NK-92 (cell line): ENCODE data around the gene KIAA0232.
"Not testable (repeated sequence)": the region's sequence is repeated elsewhere in the genome, so short reads cannot be mapped to it uniquely, and the experiment has no call there.

ENCODE experiments used
- DNase-seq: peaks from one replicate; lab custom pipeline; 2025; ENCODE audit not compliant: unreplicated experiment; lab: John Stamatoyannopoulos, UW

The KIAA0232 gene

GRCh38 chr4:6806924-6807626 lies 24.5 kb downstream of the KIAA0232 start:
- no peak for DNase-seq

GRCh38 chr4:6808259-6808658 lies 25.7 kb downstream of the KIAA0232 start:
- no peak for DNase-seq

GRCh38 chr4:6811165-6811564 lies 28.6 kb downstream of the KIAA0232 start:
- no peak for DNase-seq

GRCh38 chr4:6812766-6813165 lies 30.2 kb downstream of the KIAA0232 start:
- no peak for DNase-seq

- DNase-seq, result no peak
These were observed 31.2 kb downstream of the KIAA0232 start for GRCh38 chr4:6813725-6814124.

GRCh38 chr4:6815029-6815836 lies 32.7 kb downstream of the KIAA0232 start:
- no peak for DNase-seq

- no peak for DNase-seq
These were observed 36.8 kb downstream of the KIAA0232 start for GRCh38 chr4:6819295-6819694.

GRCh38 chr4:6820695-6821094 lies 38.2 kb downstream of the KIAA0232 start:
- no peak for DNase-seq

- DNase-seq, result no peak
These were observed 41.5 kb downstream of the KIAA0232 start for GRCh38 chr4:6824071-6824470.

GRCh38 chr4:6824772-6825402 lies 42.4 kb downstream of the KIAA0232 start:
- DNase-seq, result no peak

GRCh38 chr4:6825403-6825802 lies 42.9 kb downstream of the KIAA0232 start:
- no peak for DNase-seq

- no peak for DNase-seq
These were observed 44.4 kb downstream of the KIAA0232 start for GRCh38 chr4:6826781-6827508.

GRCh38 chr4:6829086-6829485 lies 46.6 kb downstream of the KIAA0232 start:
- DNase-seq, result no peak

GRCh38 chr4:6834867-6835266 lies 52.3 kb downstream of the KIAA0232 start:
- no peak for DNase-seq

- not testable (repeated sequence) for DNase-seq
These were observed 53.1 kb downstream of the KIAA0232 start for GRCh38 chr4:6835616-6836015.

- not testable (repeated sequence) for DNase-seq
These were observed 54.6 kb downstream of the KIAA0232 start for GRCh38 chr4:6837106-6837505.

- DNase-seq, result no peak
These were observed 57.1 kb downstream of the KIAA0232 start for GRCh38 chr4:6839579-6839978.

GRCh38 chr4:6840062-6840976 lies 57.8 kb downstream of the KIAA0232 start:
- DNase-seq, result no peak

GRCh38 chr4:6845027-6845426 lies 62.5 kb downstream of the KIAA0232 start:
- no peak for DNase-seq

- DNase-seq, result no peak
These were observed 63.0 kb downstream of the KIAA0232 start for GRCh38 chr4:6845574-6845973.
